Pons (tissue), 1 donor: Measurements from ENCODE around the gene RGCC.
"Not testable (repeated sequence)": the region's sequence is repeated elsewhere in the genome, so short reads cannot be mapped to it uniquely, and the experiment has no call there.

Experiments
- DNase-seq: peaks from one replicate; pipeline ENCODE4 v3.0.0-alpha.2; 2016; ENCODE audit warnings: low spot score

Gene RGCC

GRCh38 chr13:41490371-41491015 is 33.1 kb downstream of the RGCC start:
- no peak for DNase-seq

- DNase-seq: no peak
Observed at GRCh38 chr13:41491436-41491835, 34.1 kb downstream of the RGCC start.

- no peak for DNase-seq
Observed at GRCh38 chr13:41492432-41493260, 35.3 kb downstream of the RGCC start.

GRCh38 chr13:41494202-41494601 is 36.9 kb downstream of the RGCC start:
- DNase-seq: no peak

DNA sequence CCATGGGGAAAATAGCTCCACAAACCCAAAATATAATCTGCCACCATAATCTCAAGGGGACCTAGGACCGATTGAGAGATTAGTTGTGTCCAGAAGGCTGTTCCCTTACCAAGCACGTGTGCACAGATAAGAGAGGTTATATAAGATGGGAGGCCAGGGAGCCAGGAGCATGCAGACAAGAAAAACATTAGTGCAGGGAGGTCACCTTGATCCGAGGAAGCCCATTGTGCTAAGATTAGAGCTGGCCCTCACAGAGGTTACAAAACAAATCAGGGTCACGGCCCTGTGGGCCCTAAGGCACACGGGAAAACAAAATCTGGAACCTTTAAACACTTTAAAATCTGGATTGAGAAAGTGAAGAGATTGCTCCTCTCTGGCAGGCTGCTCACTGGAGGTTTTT is 37.7 kb downstream of the RGCC start:
- DNase-seq: no peak

DNA sequence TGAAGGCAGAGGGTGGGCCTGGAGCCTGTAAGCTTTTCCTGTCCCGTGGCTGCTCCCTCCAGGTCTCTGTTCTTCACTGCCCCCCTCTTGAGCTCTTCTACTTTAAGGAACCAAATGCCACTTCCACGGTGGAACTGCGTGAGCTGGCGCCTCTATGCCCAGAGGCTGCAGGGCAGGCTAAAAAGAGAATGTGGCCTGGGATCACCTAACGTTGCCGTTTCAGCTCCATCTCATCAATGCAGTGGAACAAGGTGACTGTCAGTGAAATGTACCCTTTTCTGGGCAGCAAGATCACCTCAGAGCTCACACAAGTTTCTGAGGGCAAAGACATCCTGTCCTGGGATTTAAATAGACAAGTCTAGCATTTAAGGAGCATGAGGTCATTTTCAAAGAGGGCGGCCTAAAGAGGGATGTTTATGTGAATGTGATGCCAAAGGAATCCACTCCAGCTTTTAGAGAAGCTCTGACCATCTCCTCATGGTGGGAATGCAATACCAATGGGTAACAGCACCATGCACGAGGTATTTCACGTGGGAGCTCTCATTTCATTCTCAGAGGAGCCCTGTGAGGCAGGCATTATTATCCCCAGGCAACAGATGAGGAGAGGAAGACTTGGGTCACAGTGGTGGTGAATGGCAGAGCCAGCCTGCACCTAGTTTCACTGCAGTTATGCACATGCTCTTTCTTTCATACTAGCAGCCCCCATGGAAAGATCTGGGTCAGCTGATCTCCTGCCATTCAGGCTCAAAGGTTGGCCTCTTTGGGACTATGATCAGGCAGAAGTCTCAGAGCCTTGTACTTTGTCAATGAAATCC is 39.3 kb downstream of the RGCC start:
- DNase-seq: no peak

- no peak for DNase-seq
Observed at GRCh38 chr13:41497436-41497835, 40.1 kb downstream of the RGCC start.

DNA sequence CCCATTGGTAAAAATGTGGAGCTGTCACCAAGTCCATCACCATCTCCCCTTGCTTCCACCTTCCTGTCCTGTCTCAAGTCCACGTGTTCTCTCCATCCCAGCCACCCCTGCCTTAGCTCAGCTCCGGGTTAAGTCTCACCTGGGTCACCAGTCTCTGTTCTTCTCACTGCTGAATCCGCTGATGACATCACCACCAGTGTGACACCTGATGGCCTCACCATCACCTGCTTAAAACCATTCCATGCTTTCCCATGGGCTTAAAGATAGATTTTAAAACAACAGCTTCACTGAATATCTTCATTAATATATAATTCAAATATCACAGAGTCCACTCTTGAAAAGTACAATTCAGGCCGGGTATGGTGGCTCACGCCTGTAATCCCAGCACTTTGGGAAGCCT is 42.1 kb downstream of the RGCC start:
- no peak for DNase-seq

- no peak for DNase-seq
Observed at GRCh38 chr13:41500511-41500910, 43.2 kb downstream of the RGCC start.

- no peak for DNase-seq
Observed at GRCh38 chr13:41501281-41501680, 43.9 kb downstream of the RGCC start.

- DNase-seq: no peak
Observed at GRCh38 chr13:41502031-41502430, 44.7 kb downstream of the RGCC start.

- DNase-seq: no peak
Observed at GRCh38 chr13:41502673-41503072, 45.3 kb downstream of the RGCC start.

DNA sequence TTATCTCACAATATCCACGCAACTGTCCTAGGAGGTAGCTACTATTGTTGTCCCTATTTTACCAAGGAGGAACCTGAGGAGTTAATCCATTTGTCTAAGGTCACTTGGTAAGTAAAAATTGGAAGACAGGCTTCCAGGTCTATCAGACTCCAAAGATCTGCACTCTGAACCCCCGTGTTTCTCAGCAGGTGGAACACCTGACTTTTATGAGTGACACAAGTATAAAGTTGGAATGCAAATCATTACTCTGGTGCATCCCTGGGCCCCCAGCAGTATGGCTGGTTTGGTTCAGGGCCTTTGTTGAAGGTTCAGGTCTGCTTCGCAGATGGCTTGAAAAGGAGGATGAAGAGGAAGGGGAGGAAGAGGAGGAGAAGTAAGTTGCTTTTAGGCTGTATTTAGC is 46.0 kb downstream of the RGCC start:
- DNase-seq: no peak

- not testable (repeated sequence) for DNase-seq
Observed at GRCh38 chr13:41504657-41505056, 47.3 kb downstream of the RGCC start.

GRCh38 chr13:41505209-41505835 is 48.0 kb downstream of the RGCC start:
- no peak for DNase-seq

- DNase-seq: no peak
Observed at GRCh38 chr13:41506312-41506711, 49.0 kb downstream of the RGCC start.

DNA sequence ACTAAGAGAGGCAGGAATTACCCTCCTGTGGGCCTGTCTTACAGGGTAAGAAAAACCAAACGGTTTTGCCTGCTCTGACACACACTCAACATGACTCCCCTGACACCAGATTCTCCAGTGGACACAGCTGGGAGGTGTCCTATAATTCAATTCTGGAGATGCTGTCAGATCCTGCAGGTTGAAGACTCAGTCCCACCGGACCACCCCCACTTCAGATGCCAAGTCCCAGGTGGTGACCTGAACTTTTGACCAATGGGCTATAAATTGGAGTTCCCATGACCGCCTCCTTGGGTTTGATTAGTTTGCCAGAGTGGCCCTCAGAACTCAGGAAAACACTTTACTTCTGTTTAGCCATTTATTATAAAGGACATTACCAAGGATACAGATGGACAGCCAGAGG is 52.6 kb downstream of the RGCC start:
- no peak for DNase-seq

GRCh38 chr13:41511827-41512226 is 54.5 kb downstream of the RGCC start:
- DNase-seq: no peak

DNA sequence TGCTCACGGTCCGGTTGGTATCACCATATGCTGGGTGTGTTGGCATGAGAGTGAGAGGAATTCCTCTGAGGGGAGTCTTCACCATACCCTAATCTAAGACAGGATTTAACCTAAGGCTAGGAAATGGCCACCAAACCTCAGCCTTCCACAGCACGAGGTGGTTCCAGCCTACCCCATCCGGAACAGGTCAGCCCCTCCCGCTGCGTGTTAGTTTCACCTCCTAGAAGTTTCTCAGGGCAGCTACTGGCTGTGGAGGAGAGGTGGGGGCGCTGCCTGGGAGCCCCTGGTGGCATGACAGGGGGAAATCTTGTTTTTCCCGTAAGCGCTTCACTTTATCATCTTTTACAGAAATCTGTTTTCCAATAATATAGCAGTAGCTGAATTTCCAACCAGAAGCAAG is 55.1 kb downstream of the RGCC start:
- DNase-seq: no peak

DNA sequence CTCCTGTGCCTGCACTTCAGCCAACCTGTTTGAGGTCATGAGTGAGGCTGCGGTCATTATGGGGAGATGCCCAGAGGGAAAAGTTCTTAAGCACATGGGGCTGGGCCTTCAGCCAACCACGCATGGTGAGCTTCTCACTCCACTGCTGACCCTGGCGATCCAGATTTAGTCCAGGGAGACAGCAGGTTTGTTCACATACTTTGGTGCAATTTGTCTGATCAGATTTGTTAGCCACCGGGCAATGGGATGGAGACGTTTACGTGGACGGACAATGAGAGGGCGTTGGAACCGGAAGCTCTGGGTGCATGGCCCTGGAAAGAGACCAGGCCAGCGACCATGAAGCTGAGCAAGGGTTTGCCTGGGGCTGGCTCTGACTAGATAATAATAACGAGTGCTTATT is 56.2 kb downstream of the RGCC start:
- DNase-seq: no peak

GRCh38 chr13:41514853-41515395 is 57.6 kb downstream of the RGCC start:
- DNase-seq: no peak

DNA sequence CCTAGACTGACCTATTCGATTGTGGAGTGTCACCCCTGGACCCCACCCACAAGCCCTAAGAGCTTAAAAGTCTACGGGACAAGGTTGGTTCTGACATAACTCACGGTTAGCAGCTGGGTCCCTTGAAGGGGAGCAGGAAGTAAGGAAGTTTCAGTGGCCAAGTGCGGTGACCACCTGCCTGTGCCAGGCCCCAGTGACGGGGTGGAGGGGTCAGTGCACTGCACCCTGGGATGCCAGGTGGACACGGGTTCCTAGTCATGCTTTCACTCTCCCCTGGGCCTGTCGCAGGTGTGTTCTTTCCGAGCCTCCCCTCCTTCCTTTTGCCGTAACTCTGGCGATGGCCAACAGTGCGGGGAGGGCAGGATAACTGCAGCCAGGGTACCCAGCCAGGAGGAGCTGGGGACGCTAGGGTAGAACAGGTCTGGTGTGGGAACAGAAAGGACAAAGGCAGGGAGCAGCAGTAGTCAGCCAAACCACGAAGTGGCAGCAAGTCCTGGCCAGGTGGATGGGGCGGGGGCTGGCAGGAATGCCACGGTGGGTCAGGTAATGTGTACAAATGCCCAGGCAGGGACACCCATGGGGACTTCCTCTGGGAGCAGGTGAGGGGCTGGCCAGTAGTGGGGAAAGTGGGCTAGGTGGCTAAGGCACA is 58.3 kb downstream of the RGCC start:
- DNase-seq: no peak
